GM12878 (cell line): ENCODE measurements around the gene PAOX. TPM values are rescaled to one million over a fixed set of nuclear protein-coding genes. Genes with fewer than 3 reads are reported as not detected.

Experiments
- microRNA-seq: library from miRNA; unstranded; fragments of <30 nt; microRNA quantifications from one replicate; pipeline ENCODE4, GENCODE V29; 2018
- polyA plus RNA-seq, 11 experiments: library from polyadenylated mRNA; depleted of rRNA in 4 of 11; unstranded in 6 of 11; stranded (reverse) in 5 of 11; fragments of >200 nt; fragmentation: Nextera tagmentation in 4 of 11; fragmentation: Illumina TruSeq in 1 of 11; extraction: Ambion mirVana in 4 of 11; extraction: Trizol in 1 of 11; gene quantifications; 1 replicate in 1 of 11; 2 replicates in 10 of 11; pipeline versions ENCODE4 v1.2.1 to v1.2.3, GENCODE V29; 2011 to 2016; ENCODE audit warnings: inconsistent platforms in 2 of 11, missing spikeins in 2 of 11, low read depth in 1 of 11
- small RNA-seq: library from RNA; depleted of rRNA; stranded (forward); fragments of <200 nt; gene quantifications from one replicate; pipeline ENCODE3, GENCODE V24; 2014
- total RNA-seq, 4 experiments: library from RNA; depleted of rRNA in 3 of 4; stranded (reverse); fragments of >200 nt in 3 of 4; fragmentation: Illumina TruSeq in 1 of 4; extraction: Trizol in 1 of 4; gene quantifications; 2 replicates each; pipeline versions ENCODE4 v1.2.1 to v1.2.3, GENCODE V29; 2013 to 2021

PAOX gene
- total and polyA plus RNA-seq, 10 of the 15 experiments (the other 5 are each of a cell fraction or from before 2014, with no cell fraction given): 1.2 to 22.2 (median 10.5) TPM

Small RNA genes within 50 kb of the gene (microRNA-seq; reads per million reads assigned to microRNA genes)
- gene MIR3944: 16.6 reads per million, percentile 52 among the genes with 10 or more reads in this experiment

Small RNA genes within 50 kb of the gene (small RNA-seq; reads per million reads assigned to genes)
- gene AL360181.4 (not detected), gene BANF1P2 (not detected), gene MIR3944 (1.1 reads per million, percentile 36 among the genes with 10 or more reads in this experiment)

Other genes starting within 250 kb of the PAOX start
Only the 7 nearest of the 16 such genes appear.
- gene ZNF511, start 70.3 kb upstream of the PAOX start, total RNA-seq (2014; rRNA removed): 21.0 and 21.3 TPM in 2 replicates
- gene ZNF511, start 70.3 kb upstream of the PAOX start, total RNA-seq (2014; rRNA removed; fragmentation: Illumina TruSeq; extraction: Trizol): 29.8 and 30.3 TPM in 2 replicates
- 50.3 and 57.1 TPM in 2 replicates for gene ZNF511, start 70.3 kb upstream of the PAOX start, total RNA-seq (2021)
- 24.8 and 32.1 TPM in 2 replicates for gene ZNF511, start 70.3 kb upstream of the PAOX start, polyA plus RNA-seq (2011; rRNA removed)
- gene ZNF511, start 70.3 kb upstream of the PAOX start, polyA plus RNA-seq (2014; fragmentation: Illumina TruSeq; extraction: Trizol): 12.0 and 31.8 TPM in 2 replicates
- gene ZNF511, start 70.3 kb upstream of the PAOX start, polyA plus RNA-seq (2014; fragmentation: Nextera tagmentation; extraction: Ambion mirVana): 1 to 10 TPM in 1 of 2 experiments, under 1 TPM in 1; 0.58 to 6.0 TPM
- 49.0 and 54.9 TPM in 2 replicates for gene ZNF511, start 70.3 kb upstream of the PAOX start, polyA plus RNA-seq (2014; rRNA removed)
- gene ZNF511, start 70.3 kb upstream of the PAOX start, polyA plus RNA-seq (2016; fragmentation: Nextera tagmentation; extraction: Ambion mirVana): 100 to 1,000 TPM; 110 TPM
- not detected in 2 replicates for gene CALY, start 42.4 kb upstream of the PAOX start, total RNA-seq (2014; rRNA removed)
- not detected in 2 replicates for gene CALY, start 42.4 kb upstream of the PAOX start, total RNA-seq (2014; rRNA removed; fragmentation: Illumina TruSeq; extraction: Trizol)
- gene CALY, start 42.4 kb upstream of the PAOX start, total RNA-seq (2021): not detected in 2 replicates
- gene CALY, start 42.4 kb upstream of the PAOX start, polyA plus RNA-seq (2011; rRNA removed): 0.07 TPM in 1 of 2 replicates, not detected in the other
- gene CALY, start 42.4 kb upstream of the PAOX start, polyA plus RNA-seq (2014; fragmentation: Illumina TruSeq; extraction: Trizol): not detected in 2 replicates
- gene CALY, start 42.4 kb upstream of the PAOX start, polyA plus RNA-seq (2014; fragmentation: Nextera tagmentation; extraction: Ambion mirVana): not detected
- not detected in 2 replicates for gene CALY, start 42.4 kb upstream of the PAOX start, polyA plus RNA-seq (2014; rRNA removed)
- not detected for gene CALY, start 42.4 kb upstream of the PAOX start, polyA plus RNA-seq (2016; fragmentation: Nextera tagmentation; extraction: Ambion mirVana)
- not detected in 2 replicates for gene PRAP1, start 31.9 kb upstream of the PAOX start, total RNA-seq (2014; rRNA removed)
- gene PRAP1, start 31.9 kb upstream of the PAOX start, total RNA-seq (2014; rRNA removed; fragmentation: Illumina TruSeq; extraction: Trizol): not detected in 2 replicates
- gene PRAP1, start 31.9 kb upstream of the PAOX start, total RNA-seq (2021): not detected in 2 replicates
- not detected in 2 replicates for gene PRAP1, start 31.9 kb upstream of the PAOX start, polyA plus RNA-seq (2011; rRNA removed)
- not detected in 2 replicates for gene PRAP1, start 31.9 kb upstream of the PAOX start, polyA plus RNA-seq (2014; fragmentation: Illumina TruSeq; extraction: Trizol)
- not detected for gene PRAP1, start 31.9 kb upstream of the PAOX start, polyA plus RNA-seq (2014; fragmentation: Nextera tagmentation; extraction: Ambion mirVana)
- gene PRAP1, start 31.9 kb upstream of the PAOX start, polyA plus RNA-seq (2014; rRNA removed): not detected in 2 replicates
- under 1 TPM in 1 of 2 experiments, not detected in 1; 0.25 TPM for gene PRAP1, start 31.9 kb upstream of the PAOX start, polyA plus RNA-seq (2016; fragmentation: Nextera tagmentation; extraction: Ambion mirVana)
- gene FUOM, start 21.2 kb upstream of the PAOX start, total RNA-seq (2014; rRNA removed): 35.3 and 35.4 TPM in 2 replicates
- gene FUOM, start 21.2 kb upstream of the PAOX start, total RNA-seq (2014; rRNA removed; fragmentation: Illumina TruSeq; extraction: Trizol): 19.2 and 21.4 TPM in 2 replicates
- gene FUOM, start 21.2 kb upstream of the PAOX start, total RNA-seq (2021): 34.9 and 36.9 TPM in 2 replicates
- 9.9 and 13.6 TPM in 2 replicates for gene FUOM, start 21.2 kb upstream of the PAOX start, polyA plus RNA-seq (2011; rRNA removed)
- gene FUOM, start 21.2 kb upstream of the PAOX start, polyA plus RNA-seq (2014; fragmentation: Illumina TruSeq; extraction: Trizol): 2.2 and 7.0 TPM in 2 replicates
- 10 to 100 TPM in 1 of 2 experiments, 1 to 10 TPM in 1; 1.8 to 11.2 TPM for gene FUOM, start 21.2 kb upstream of the PAOX start, polyA plus RNA-seq (2014; fragmentation: Nextera tagmentation; extraction: Ambion mirVana)
- 41.7 and 50.2 TPM in 2 replicates for gene FUOM, start 21.2 kb upstream of the PAOX start, polyA plus RNA-seq (2014; rRNA removed)
- gene FUOM, start 21.2 kb upstream of the PAOX start, polyA plus RNA-seq (2016; fragmentation: Nextera tagmentation; extraction: Ambion mirVana): 10 to 100 TPM; 29.7 to 33.3 TPM
- gene ECHS1, start 5.9 kb upstream of the PAOX start, total RNA-seq (2014; rRNA removed): 63.5 and 71.4 TPM in 2 replicates
- 48.0 and 50.8 TPM in 2 replicates for gene ECHS1, start 5.9 kb upstream of the PAOX start, total RNA-seq (2014; rRNA removed; fragmentation: Illumina TruSeq; extraction: Trizol)
- gene ECHS1, start 5.9 kb upstream of the PAOX start, total RNA-seq (2021): 73.2 and 77.8 TPM in 2 replicates
- gene ECHS1, start 5.9 kb upstream of the PAOX start, polyA plus RNA-seq (2011; rRNA removed): 21.0 and 32.7 TPM in 2 replicates
- gene ECHS1, start 5.9 kb upstream of the PAOX start, polyA plus RNA-seq (2014; fragmentation: Illumina TruSeq; extraction: Trizol): 35.6 and 57.1 TPM in 2 replicates
- gene ECHS1, start 5.9 kb upstream of the PAOX start, polyA plus RNA-seq (2014; fragmentation: Nextera tagmentation; extraction: Ambion mirVana): 10 to 100 TPM; 55.3 to 67.7 TPM
- 51.9 and 52.6 TPM in 2 replicates for gene ECHS1, start 5.9 kb upstream of the PAOX start, polyA plus RNA-seq (2014; rRNA removed)
- 100 to 1,000 TPM; 162 to 164 TPM for gene ECHS1, start 5.9 kb upstream of the PAOX start, polyA plus RNA-seq (2016; fragmentation: Nextera tagmentation; extraction: Ambion mirVana)
- 39.6 and 46.6 TPM in 2 replicates for gene MTG1, start 14.9 kb downstream of the PAOX start, total RNA-seq (2014; rRNA removed)
- gene MTG1, start 14.9 kb downstream of the PAOX start, total RNA-seq (2014; rRNA removed; fragmentation: Illumina TruSeq; extraction: Trizol): 34.4 and 41.6 TPM in 2 replicates
- 52.8 and 65.8 TPM in 2 replicates for gene MTG1, start 14.9 kb downstream of the PAOX start, total RNA-seq (2021)
- gene MTG1, start 14.9 kb downstream of the PAOX start, polyA plus RNA-seq (2011; rRNA removed): 50.7 and 64.1 TPM in 2 replicates
- gene MTG1, start 14.9 kb downstream of the PAOX start, polyA plus RNA-seq (2014; fragmentation: Illumina TruSeq; extraction: Trizol): 46.0 and 60.9 TPM in 2 replicates
- 1 to 10 TPM; 6.2 to 9.2 TPM for gene MTG1, start 14.9 kb downstream of the PAOX start, polyA plus RNA-seq (2014; fragmentation: Nextera tagmentation; extraction: Ambion mirVana)
- 92.6 and 95.2 TPM in 2 replicates for gene MTG1, start 14.9 kb downstream of the PAOX start, polyA plus RNA-seq (2014; rRNA removed)
- gene MTG1, start 14.9 kb downstream of the PAOX start, polyA plus RNA-seq (2016; fragmentation: Nextera tagmentation; extraction: Ambion mirVana): 100 to 1,000 TPM; 102 to 104 TPM
- not detected in 2 replicates for gene SPRN, start 45.4 kb downstream of the PAOX start, total RNA-seq (2014; rRNA removed)
- not detected in 2 replicates for gene SPRN, start 45.4 kb downstream of the PAOX start, total RNA-seq (2014; rRNA removed; fragmentation: Illumina TruSeq; extraction: Trizol)
- not detected in 2 replicates for gene SPRN, start 45.4 kb downstream of the PAOX start, total RNA-seq (2021)
- not detected in 2 replicates for gene SPRN, start 45.4 kb downstream of the PAOX start, polyA plus RNA-seq (2011; rRNA removed)
- gene SPRN, start 45.4 kb downstream of the PAOX start, polyA plus RNA-seq (2014; fragmentation: Illumina TruSeq; extraction: Trizol): not detected in 2 replicates
- gene SPRN, start 45.4 kb downstream of the PAOX start, polyA plus RNA-seq (2014; fragmentation: Nextera tagmentation; extraction: Ambion mirVana): under 1 TPM; 0.03 to 0.15 TPM
- not detected in 2 replicates for gene SPRN, start 45.4 kb downstream of the PAOX start, polyA plus RNA-seq (2014; rRNA removed)
- under 1 TPM; 0.78 to 0.96 TPM for gene SPRN, start 45.4 kb downstream of the PAOX start, polyA plus RNA-seq (2016; fragmentation: Nextera tagmentation; extraction: Ambion mirVana)